Measurements from ENCODE around the gene LATS2.

DNA sequence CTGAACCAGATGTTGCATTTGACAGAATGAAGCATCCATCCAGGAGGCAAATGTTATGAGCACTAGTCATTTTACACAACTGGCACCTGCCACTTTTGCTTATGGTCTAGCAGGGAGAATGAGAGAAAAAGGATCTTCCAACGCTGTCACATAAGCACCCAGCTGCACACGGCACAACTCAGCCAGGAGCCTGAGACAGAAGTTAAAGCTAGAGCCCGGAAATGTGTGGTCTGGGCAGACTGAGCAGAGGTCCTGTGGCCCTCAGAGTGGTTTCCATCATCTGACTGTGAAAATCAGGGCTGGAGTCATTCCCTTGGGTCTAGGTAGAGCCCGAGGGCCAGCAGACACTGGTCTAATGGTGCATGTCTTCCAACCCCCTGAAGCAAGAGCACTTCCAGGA is 80.5 kb downstream of the LATS2 start:
- TF ChIP-seq, protein P1, sequence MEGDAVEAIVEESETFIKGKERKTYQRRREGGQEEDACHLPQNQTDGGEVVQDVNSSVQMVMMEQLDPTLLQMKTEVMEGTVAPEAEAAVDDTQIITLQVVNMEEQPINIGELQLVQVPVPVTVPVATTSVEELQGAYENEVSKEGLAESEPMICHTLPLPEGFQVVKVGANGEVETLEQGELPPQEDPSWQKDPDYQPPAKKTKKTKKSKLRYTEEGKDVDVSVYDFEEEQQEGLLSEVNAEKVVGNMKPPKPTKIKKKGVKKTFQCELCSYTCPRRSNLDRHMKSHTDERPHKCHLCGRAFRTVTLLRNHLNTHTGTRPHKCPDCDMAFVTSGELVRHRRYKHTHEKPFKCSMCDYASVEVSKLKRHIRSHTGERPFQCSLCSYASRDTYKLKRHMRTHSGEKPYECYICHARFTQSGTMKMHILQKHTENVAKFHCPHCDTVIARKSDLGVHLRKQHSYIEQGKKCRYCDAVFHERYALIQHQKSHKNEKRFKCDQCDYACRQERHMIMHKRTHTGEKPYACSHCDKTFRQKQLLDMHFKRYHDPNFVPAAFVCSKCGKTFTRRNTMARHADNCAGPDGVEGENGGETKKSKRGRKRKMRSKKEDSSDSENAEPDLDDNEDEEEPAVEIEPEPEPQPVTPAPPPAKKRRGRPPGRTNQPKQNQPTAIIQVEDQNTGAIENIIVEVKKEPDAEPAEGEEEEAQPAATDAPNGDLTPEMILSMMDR (IDR thresholded peaks at IDR 0.05), result no peak
- no peak for TF ChIP-seq POLR2A (IDR thresholded peaks at IDR 0.05)
